ENCODE measurements around the gene UBE2E2.

- TF ChIP-seq, protein P1, sequence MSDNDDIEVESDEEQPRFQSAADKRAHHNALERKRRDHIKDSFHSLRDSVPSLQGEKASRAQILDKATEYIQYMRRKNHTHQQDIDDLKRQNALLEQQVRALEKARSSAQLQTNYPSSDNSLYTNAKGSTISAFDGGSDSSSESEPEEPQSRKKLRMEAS (CRISPR knock-in tag; IDR thresholded peaks at IDR 0.05): no peak
- TF ChIP-seq CREB1 (CRISPR knock-in tag; IDR thresholded peaks at IDR 0.05) (no peak), ZNF263 (CRISPR knock-in tag; IDR thresholded peaks at IDR 0.05; ENCODE audit: low read depth) (no peak), CREM (CRISPR knock-in tag; IDR thresholded peaks at IDR 0.05) (no peak)
- TF ChIP-seq, protein P2, sequence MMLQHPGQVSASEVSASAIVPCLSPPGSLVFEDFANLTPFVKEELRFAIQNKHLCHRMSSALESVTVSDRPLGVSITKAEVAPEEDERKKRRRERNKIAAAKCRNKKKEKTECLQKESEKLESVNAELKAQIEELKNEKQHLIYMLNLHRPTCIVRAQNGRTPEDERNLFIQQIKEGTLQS (CRISPR knock-in tag; conservative IDR thresholded peaks at IDR 0.05): no peak
Observed at GRCh38 chr3:23450051-23450450, 246.9 kb downstream of the UBE2E2 start.

All from WTC11 (cell line).